Measurements from ENCODE around the gene CRAMP1. TPM values are rescaled to one million over a fixed set of nuclear protein-coding genes. Genes with fewer than 3 reads are reported as not detected.
A peak's percentile ranks its signal among the peaks of the same experiment; 100 is the strongest.

The CRAMP1 gene
- total and polyA plus RNA-seq, 2 donors from 2014 or later = 2.9 to 20.0 TPM

- intact Hi-C loops (cut with DNase I) = no loop called here
- TF ChIP-seq, protein P1, sequence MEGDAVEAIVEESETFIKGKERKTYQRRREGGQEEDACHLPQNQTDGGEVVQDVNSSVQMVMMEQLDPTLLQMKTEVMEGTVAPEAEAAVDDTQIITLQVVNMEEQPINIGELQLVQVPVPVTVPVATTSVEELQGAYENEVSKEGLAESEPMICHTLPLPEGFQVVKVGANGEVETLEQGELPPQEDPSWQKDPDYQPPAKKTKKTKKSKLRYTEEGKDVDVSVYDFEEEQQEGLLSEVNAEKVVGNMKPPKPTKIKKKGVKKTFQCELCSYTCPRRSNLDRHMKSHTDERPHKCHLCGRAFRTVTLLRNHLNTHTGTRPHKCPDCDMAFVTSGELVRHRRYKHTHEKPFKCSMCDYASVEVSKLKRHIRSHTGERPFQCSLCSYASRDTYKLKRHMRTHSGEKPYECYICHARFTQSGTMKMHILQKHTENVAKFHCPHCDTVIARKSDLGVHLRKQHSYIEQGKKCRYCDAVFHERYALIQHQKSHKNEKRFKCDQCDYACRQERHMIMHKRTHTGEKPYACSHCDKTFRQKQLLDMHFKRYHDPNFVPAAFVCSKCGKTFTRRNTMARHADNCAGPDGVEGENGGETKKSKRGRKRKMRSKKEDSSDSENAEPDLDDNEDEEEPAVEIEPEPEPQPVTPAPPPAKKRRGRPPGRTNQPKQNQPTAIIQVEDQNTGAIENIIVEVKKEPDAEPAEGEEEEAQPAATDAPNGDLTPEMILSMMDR (IDR thresholded peaks at IDR 0.05; ENCODE audit: borderline replicate concordance, extremely low read depth, insufficient read depth) = peak; percentile 0
- Histone ChIP-seq H3K36me3 (ENCODE audit: control insufficient read depth in 2 of 3, insufficient read depth in 3 of 3, low read length in 3 of 3) (peaks cover 2 to 19% (median 12%) of the 10 kb centered on the region in 3 donors), H3K27ac (ENCODE audit: low read depth in 2 of 2, low read length in 2 of 2) (peak within 1 kb of the TSS in 1 of 2 donors; percentile 57), H3K27me3 (ENCODE audit: control insufficient read depth, insufficient read depth, low read length) (no peaks in the 10 kb centered on the region), H3K9ac (ENCODE audit: low read length in 3 of 3) (peak within 1 kb of the TSS; percentile 15 to 90 (median 54)), H3K4me1 (ENCODE audit: control insufficient read depth in 2 of 3, insufficient read depth in 2 of 3, low read depth in 1 of 3, low read length in 3 of 3) (peaks cover 0 to 4% (median 0%) of the 10 kb centered on the region in 3 donors), H3K4me3 (ENCODE audit: low read length in 3 of 3) (peak within 1 kb of the TSS; percentile 61 to 76 (median 70)), H3K9me3 (ENCODE audit: control insufficient read depth in 2 of 3, insufficient read depth in 1 of 3, low read length in 3 of 3) (no peaks in the 10 kb centered on the region)
- DNase-seq (peak; percentile 96 to 99 (median 98)), FAIRE-seq (no peak)
Observed at GRCh38 chr16:1677942-1678499, 65.9 kb downstream of the CRAMP1 start, which contains the start of gene JPT2. JPT2 (plus strand) TSS chr16:1678279; CDS start chr16:1678313, 34 bp downstream.

GRCh38 chr16:1678500-1679098, 66.4 kb downstream of the CRAMP1 start:
- DNase-seq = peak in 4 of 5 donors; percentile 36 to 86 (median 44)
- TF ChIP-seq, protein P1 (IDR thresholded peaks at IDR 0.05; ENCODE audit: borderline replicate concordance, extremely low read depth, insufficient read depth) = peak; percentile 7
- intact Hi-C loops (cut with DNase I) = no loop called here
- no peak for FAIRE-seq
- Histone ChIP-seq H3K4me3 (ENCODE audit: low read length in 3 of 3) (peak overlapping the region; percentile 61 to 76 (median 70)), H3K36me3 (ENCODE audit: control insufficient read depth in 2 of 3, insufficient read depth in 3 of 3, low read length in 3 of 3) (peaks cover 2 to 14% (median 12%) of the 10 kb centered on the region in 3 donors), H3K4me1 (ENCODE audit: control insufficient read depth in 2 of 3, insufficient read depth in 2 of 3, low read depth in 1 of 3, low read length in 3 of 3) (peaks cover 0 to 4% (median 0%) of the 10 kb centered on the region in 3 donors), H3K9me3 (ENCODE audit: control insufficient read depth in 2 of 3, insufficient read depth in 1 of 3, low read length in 3 of 3) (no peaks in the 10 kb centered on the region), H3K9ac (ENCODE audit: low read length in 3 of 3) (peak overlapping the region; percentile 15 to 90 (median 54)), H3K27me3 (ENCODE audit: control insufficient read depth, insufficient read depth, low read length) (no peaks in the 10 kb centered on the region), H3K27ac (ENCODE audit: low read depth in 2 of 2, low read length in 2 of 2) (peak overlapping the region in 1 of 2 donors; percentile 57)

GRCh38 chr16:1680361-1680760, 68.2 kb downstream of the CRAMP1 start:
- no peak overlapping the region for H3K4me3 ChIP-seq (ENCODE audit: low read length in 3 of 3)
- intact Hi-C loops (cut with DNase I) = no loop called here
- no peaks in the 10 kb centered on the region for H3K27me3 ChIP-seq (ENCODE audit: control insufficient read depth, insufficient read depth, low read length)
- FAIRE-seq (no peak), DNase-seq (peak in 1 of 5 donors; percentile 61)
- H3K9ac ChIP-seq (ENCODE audit: low read length in 3 of 3) = no peak overlapping the region
- no peak overlapping the region for H3K27ac ChIP-seq (ENCODE audit: low read depth in 2 of 2, low read length in 2 of 2)
- H3K36me3 ChIP-seq (ENCODE audit: control insufficient read depth in 2 of 3, insufficient read depth in 3 of 3, low read length in 3 of 3) = peaks cover 0 to 4% (median 2%) of the 10 kb centered on the region in 3 donors
- H3K9me3 ChIP-seq (ENCODE audit: control insufficient read depth in 2 of 3, insufficient read depth in 1 of 3, low read length in 3 of 3) = no peaks in the 10 kb centered on the region
- TF ChIP-seq, protein P1 (IDR thresholded peaks at IDR 0.05; ENCODE audit: borderline replicate concordance, extremely low read depth, insufficient read depth) = no peak
- H3K4me1 ChIP-seq (ENCODE audit: control insufficient read depth in 2 of 3, insufficient read depth in 2 of 3, low read depth in 1 of 3, low read length in 3 of 3) = peaks cover 0 to 4% (median 0%) of the 10 kb centered on the region in 3 donors

All from kidney (tissue), 14 donors.